GM12878 (cell line): Measurements from ENCODE around the gene ANO9.

Source experiments
- GABPA ChIP-seq: IDR thresholded peaks from 2 replicates; pipeline ENCODE4 v1.6.1; 2014; ENCODE audit warnings: antibody characterized with exemption, low read depth, mild to moderate bottlenecking, inconsistent platforms
- TF ChIP-seq, protein P1 (sequence below): IDR thresholded peaks from 2 replicates; pipeline ENCODE4 v1.6.1; 2012; ENCODE audit warnings: mild to moderate bottlenecking, low read depth, low read length

DNA sequence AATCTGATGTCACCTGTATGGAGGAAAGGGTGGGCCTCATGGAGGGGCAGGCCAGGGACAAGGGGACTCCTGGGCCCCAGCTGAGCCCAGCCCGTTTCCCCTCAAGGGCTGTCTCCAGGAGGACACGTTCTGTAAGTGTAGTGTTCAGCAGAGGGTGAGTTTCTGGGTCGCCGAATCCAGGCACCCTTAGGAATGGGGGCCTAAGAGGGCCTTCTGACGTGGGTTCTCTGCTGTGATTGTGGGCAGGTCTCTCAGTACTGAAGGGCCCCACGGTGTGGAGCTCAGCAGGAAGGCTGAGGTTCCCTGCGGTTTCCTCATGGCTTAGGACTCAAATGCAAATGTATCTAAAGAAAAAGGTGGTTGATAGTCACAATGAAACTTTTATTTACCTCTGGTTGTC lies 14.7 kb upstream of the ANO9 start:
- TF ChIP-seq GABPA = no peak
- TF ChIP-seq, protein P1, sequence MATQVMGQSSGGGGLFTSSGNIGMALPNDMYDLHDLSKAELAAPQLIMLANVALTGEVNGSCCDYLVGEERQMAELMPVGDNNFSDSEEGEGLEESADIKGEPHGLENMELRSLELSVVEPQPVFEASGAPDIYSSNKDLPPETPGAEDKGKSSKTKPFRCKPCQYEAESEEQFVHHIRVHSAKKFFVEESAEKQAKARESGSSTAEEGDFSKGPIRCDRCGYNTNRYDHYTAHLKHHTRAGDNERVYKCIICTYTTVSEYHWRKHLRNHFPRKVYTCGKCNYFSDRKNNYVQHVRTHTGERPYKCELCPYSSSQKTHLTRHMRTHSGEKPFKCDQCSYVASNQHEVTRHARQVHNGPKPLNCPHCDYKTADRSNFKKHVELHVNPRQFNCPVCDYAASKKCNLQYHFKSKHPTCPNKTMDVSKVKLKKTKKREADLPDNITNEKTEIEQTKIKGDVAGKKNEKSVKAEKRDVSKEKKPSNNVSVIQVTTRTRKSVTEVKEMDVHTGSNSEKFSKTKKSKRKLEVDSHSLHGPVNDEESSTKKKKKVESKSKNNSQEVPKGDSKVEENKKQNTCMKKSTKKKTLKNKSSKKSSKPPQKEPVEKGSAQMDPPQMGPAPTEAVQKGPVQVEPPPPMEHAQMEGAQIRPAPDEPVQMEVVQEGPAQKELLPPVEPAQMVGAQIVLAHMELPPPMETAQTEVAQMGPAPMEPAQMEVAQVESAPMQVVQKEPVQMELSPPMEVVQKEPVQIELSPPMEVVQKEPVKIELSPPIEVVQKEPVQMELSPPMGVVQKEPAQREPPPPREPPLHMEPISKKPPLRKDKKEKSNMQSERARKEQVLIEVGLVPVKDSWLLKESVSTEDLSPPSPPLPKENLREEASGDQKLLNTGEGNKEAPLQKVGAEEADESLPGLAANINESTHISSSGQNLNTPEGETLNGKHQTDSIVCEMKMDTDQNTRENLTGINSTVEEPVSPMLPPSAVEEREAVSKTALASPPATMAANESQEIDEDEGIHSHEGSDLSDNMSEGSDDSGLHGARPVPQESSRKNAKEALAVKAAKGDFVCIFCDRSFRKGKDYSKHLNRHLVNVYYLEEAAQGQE = no peak
